GM21576 (cell line): ENCODE measurements around the gene NR3C1.

Experiments used
- ATAC-seq: cut with Tn5 transposase; IDR thresholded peaks from one replicate; pipeline ENCODE4 v1.9.1; 2021; ENCODE audit warnings: mild to moderate bottlenecking, moderate library complexity; ENCODE audit not compliant: unreplicated experiment

NR3C1 gene

DNA sequence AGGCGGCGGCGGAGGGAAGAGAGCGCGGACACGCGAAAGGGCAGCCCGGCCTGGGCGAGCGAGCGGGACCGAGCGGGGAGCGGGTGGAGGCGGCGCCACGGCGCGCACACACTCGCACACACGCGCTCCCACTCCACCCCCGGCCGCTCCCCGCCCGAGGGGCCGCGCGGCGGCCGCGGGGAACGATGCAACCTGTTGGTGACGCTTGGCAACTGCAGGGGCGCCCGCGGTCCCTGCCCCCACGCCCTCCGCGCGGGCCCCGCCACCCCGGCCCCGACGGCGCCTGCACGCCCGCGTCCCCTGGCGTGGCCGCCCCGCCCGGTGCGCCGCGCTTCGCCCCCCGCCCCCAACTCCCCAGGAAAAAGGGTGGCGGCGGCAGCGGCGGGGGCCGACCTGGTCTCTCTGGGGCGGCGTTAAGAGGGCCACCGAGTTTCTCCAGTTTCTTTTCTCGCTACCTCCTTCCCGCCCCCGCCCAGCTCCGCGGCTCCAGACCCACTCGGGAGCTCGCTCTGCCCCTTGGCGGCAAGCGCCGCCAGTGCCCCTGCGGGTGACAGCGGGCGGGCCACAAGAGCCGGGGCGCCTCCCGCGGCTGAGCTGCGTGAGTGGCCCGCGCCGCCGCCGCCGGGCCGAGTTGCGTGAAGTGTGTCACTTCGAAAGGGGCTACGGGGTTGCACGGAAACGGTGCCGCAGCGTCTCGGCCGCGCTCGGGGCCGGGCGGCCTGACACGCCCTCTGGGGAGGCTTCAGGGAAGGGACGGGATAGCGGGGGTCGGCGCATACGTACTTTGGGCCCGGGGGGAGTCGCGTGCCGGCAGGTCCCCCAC, at the start of gene NR3C1:
Gene NR3C1, minus strand, starts transcription at position 94 of the 823 bp plus-strand sequence. CDS start 2,847 bp downstream, outside the sequence.
- ATAC-seq, result peak; percentile 48

- no peak for ATAC-seq
These were observed 46.3 kb upstream of the NR3C1 start for GRCh38 chr5:143449772-143450171.

GRCh38 chr5:143448518-143448917, 45.0 kb upstream of the NR3C1 start:
- no peak for ATAC-seq

- ATAC-seq, result no peak
These were observed 44.5 kb upstream of the NR3C1 start for GRCh38 chr5:143447983-143448382.

GRCh38 chr5:143446535-143447226, 43.2 kb upstream of the NR3C1 start:
- ATAC-seq, result no peak

- ATAC-seq, result no peak
These were observed 42.3 kb upstream of the NR3C1 start for GRCh38 chr5:143445776-143446175.

GRCh38 chr5:143443330-143443729, 39.8 kb upstream of the NR3C1 start:
- ATAC-seq, result no peak

DNA sequence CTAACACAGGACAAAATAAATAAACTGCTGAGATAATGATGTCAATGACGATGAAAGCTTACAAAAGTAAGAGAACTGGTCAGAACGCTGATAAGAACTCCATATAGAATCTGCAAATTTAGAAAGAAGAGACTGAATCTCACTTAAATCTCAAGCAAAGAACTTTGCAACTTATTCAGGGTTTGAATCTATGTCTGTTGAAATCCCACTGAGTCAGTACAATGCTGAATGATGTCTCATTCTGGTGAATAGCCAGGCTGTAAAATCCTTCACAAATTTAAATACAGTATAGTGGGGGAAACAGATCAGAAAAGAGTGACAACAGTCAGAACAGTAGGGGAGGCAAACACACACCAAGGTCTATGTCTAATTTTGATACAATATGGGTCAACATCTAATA, 38.9 kb upstream of the NR3C1 start:
- no peak for ATAC-seq

GRCh38 chr5:143440448-143441115, 37.1 kb upstream of the NR3C1 start:
- no peak for ATAC-seq

DNA sequence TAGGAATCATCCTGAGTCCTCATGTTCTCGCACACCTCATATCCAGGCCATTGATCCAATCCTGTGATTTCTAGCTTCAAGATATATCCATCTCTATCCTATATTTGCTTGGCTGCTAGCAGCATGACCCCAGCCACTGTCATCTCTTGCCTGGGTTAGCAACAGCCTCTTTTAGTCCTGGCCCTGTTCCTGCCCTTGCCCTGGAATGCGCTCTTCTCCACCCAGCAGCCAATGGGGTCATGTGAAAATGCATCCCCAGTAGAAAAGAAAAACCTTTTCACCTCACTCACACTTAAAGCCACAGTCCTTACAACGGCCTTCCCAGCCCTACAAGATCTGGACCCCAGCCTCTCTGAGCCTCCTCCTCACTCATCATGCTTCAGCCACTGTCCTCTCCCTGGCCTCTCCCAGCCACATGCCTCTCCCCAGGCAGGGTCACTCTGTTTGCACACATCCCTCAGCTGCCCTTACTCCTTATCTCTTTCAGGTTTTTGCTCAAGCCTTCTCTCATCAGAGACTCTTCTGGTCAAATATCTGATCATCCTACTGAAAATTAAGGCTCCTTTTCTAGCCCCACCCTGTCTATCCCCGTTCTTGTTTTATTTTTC, 34.3 kb upstream of the NR3C1 start:
- no peak for ATAC-seq

- no peak for ATAC-seq
These were observed 33.4 kb upstream of the NR3C1 start for GRCh38 chr5:143436871-143437270.

GRCh38 chr5:143435210-143435657, 31.7 kb upstream of the NR3C1 start:
- ATAC-seq, result peak; percentile 89

- ATAC-seq, result peak; percentile 26
These were observed 31.0 kb upstream of the NR3C1 start for GRCh38 chr5:143434261-143435209.

GRCh38 chr5:143433670-143434069, 30.2 kb upstream of the NR3C1 start:
- ATAC-seq, result no peak

DNA sequence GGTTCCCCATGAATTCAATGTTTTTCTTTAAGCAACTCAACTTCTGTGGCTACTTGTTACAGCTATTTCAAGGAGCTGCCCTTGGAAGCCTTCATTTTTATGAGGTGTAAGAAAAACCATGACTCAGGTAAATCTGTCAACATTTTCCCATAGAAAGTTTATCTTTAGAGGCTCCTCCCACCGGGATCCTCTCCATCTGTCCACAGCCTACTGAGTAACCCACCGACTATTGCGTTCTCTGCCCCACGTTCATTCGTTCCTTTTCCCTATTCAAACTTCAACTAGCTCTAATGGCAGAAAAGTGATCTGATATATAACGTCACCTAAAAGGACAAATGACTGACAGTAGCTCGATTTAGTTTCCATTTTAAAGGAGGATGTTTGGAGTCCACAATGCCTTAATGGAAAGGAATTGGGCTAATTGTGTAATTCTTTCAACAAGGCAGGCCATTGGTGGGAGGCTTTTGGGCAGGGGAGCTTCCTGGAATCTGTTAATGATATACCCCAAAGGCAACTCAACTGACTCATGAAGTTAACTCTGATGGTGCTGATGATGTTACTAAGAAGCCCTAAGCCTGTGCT, 29.3 kb upstream of the NR3C1 start:
- no peak for ATAC-seq

- no peak for ATAC-seq
These were observed 28.3 kb upstream of the NR3C1 start for GRCh38 chr5:143431789-143432188.

DNA sequence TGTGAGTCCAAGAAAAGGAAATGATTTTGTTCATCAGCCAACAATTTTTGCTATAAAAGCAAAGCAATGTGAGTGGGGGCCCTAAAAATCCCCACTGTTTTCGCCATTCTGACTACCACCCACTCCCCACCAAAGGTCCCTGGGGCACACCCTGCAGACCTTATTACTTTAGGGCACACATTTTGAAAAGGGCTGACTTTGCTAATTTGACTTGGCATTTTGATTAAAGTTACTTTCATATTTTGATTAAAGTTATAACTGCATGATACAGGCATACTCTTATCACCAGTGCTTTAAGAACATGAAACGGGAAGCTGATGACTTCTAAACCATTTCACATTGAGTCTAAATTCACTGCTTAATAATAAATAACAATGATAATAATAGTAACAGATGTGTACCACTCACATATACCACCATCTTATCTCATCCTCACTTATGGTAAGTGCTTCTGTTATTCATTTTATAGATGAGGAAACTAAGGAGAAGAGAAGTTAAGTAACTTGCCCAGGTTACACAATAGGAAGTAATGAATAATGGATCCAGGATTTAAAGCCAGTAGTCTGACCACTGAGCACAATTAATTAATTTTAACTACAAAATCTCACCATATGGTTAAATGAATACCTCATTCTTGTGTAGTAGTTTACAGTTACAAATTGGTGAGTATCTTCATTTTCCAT, 25.4 kb upstream of the NR3C1 start:
- ATAC-seq, result no peak

- no peak for ATAC-seq
These were observed 24.7 kb upstream of the NR3C1 start for GRCh38 chr5:143428155-143428554.

DNA sequence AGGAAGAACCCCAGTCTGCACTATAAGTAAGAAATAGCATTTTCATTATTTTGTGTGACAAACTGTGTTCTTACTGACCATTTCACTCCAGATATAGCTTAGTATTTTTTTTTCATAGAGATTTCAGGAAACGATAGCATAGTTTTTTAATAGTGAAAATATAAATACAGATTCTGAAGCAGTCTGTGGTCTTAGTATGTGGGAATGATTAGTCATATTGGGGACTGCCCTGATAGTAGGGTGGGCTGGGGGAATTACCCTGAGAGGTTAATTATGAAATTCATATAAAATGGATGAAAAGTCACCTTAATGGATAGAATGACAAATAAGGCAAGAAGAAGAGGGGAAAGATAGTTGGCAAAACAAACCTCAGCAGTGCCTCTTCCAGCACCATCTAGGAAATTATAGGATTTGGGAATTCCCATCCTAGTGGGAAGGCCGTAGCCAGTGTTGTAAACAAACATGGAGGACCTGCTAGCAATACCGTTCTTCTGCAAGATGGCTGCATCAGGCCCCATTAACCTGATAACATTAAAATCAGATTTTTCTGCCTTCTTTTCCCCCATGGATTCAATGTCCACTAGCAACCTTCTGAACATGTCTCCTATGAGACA, 23.7 kb upstream of the NR3C1 start:
- no peak for ATAC-seq
